Renal pelvis (tissue), 12 donors: ENCODE results near the gene RAD51. TPM values are rescaled to one million over a fixed set of nuclear protein-coding genes. Genes with fewer than 3 reads are reported as not detected.
"Not testable (repeated sequence)": the region's sequence is repeated elsewhere in the genome, so short reads cannot be mapped to it uniquely, and the experiment has no call there.

Experiments used
- DNase-seq: peaks from one replicate; pipeline ENCODE4 v3.0.0-alpha.2; 2013
- long read RNA-seq, 16 experiments: transcript quantifications; one replicate each; lab custom pipeline, GENCODE V29; 2026
- polyA plus RNA-seq, 3 donors: library from polyadenylated mRNA; unstranded; fragments of 120-200 nt; gene quantifications; one replicate each; pipeline ENCODE4 v1.2.1, GENCODE V29; 2013; ENCODE audit not compliant: insufficient read length in 3 of 3

The RAD51 gene
- polyA plus RNA-seq, result 10 to 100 TPM; 12.1 to 14.4 (median 13.4) TPM
- long read RNA-seq, donor 1, transcript RAD51-201 (10 exons, 2,449 nt), result major isoform, 5 of 6 reads
- long read RNA-seq, donor 1, partial matches to known transcripts, result 0 of 6 reads
- long read RNA-seq, donor 1, other reads (novel, unspliced or antisense), result 0 of 6 reads
- long read RNA-seq, donor 2, transcript RAD51-201 (10 exons, 2,449 nt), result major isoform, 8 of 9 reads
- long read RNA-seq, donor 2, partial matches to known transcripts, result 0 of 9 reads
- long read RNA-seq, donor 2, other reads (novel, unspliced or antisense), result 0 of 9 reads
- long read RNA-seq, donor 3, partial matches to known transcripts, result 0 of 3 reads
- long read RNA-seq, donor 3, other reads (novel, unspliced or antisense), result 0 of 3 reads
- long read RNA-seq, donor 4, transcript RAD51-201 (10 exons, 2,449 nt), result major isoform, 6 of 7 reads
- long read RNA-seq, donor 4, partial matches to known transcripts, result 0 of 7 reads
- long read RNA-seq, donor 4, other reads (novel, unspliced or antisense), result 0 of 7 reads
- long read RNA-seq, donor 5, partial matches to known transcripts, result 0 of 2 reads
- long read RNA-seq, donor 5, other reads (novel, unspliced or antisense), result 0 of 2 reads
- long read RNA-seq, donor 6, transcript RAD51-201 (10 exons, 2,449 nt), result major isoform, 5 of 45 reads
- long read RNA-seq, donor 6, partial matches to known transcripts, result 25 of 45 reads
- long read RNA-seq, donor 6, other reads (novel, unspliced or antisense), result 13 of 45 reads
- long read RNA-seq, donor 7, transcript RAD51-201 (10 exons, 2,449 nt), result major isoform, 7 of 22 reads
- long read RNA-seq, donor 7, partial matches to known transcripts, result 6 of 22 reads
- long read RNA-seq, donor 7, other reads (novel, unspliced or antisense), result 9 of 22 reads
- long read RNA-seq, donor 8, partial matches to known transcripts, result 0 of 1 reads
- long read RNA-seq, donor 8, other reads (novel, unspliced or antisense), result 0 of 1 reads
- long read RNA-seq, donor 9, transcript RAD51-201 (10 exons, 2,449 nt), result major isoform, 11 of 18 reads
- long read RNA-seq, donor 9, partial matches to known transcripts, result 6 of 18 reads
- long read RNA-seq, donor 9, other reads (novel, unspliced or antisense), result 0 of 18 reads
- long read RNA-seq, donor 10, partial matches to known transcripts, result 0 of 9 reads
- long read RNA-seq, donor 10, other reads (novel, unspliced or antisense), result 5 of 9 reads
- long read RNA-seq, donor 11, partial matches to known transcripts, result 0 of 3 reads
- long read RNA-seq, donor 11, other reads (novel, unspliced or antisense), result 0 of 3 reads
- long read RNA-seq, donor 12, transcript RAD51-201 (10 exons, 2,449 nt), result major isoform, 6 of 27 reads
- long read RNA-seq, donor 12, partial matches to known transcripts, result 10 of 27 reads
- long read RNA-seq, donor 12, other reads (novel, unspliced or antisense), result 10 of 27 reads
- long read RNA-seq, donor 13, result 0 reads
- long read RNA-seq, donor 14, result 0 reads
- long read RNA-seq, donor 15, result 0 reads
- long read RNA-seq, donor 16, transcript RAD51-201 (10 exons, 2,449 nt), result major isoform, 5 of 6 reads
- long read RNA-seq, donor 16, partial matches to known transcripts, result 0 of 6 reads
- long read RNA-seq, donor 16, other reads (novel, unspliced or antisense), result 0 of 6 reads

GRCh38 chr15:40694688-40695468 is at the start of gene RAD51:
Gene RAD51 (plus strand): TSS chr15:40695174. CDS start chr15:40698759, 3,585 bp downstream.
- DNase-seq, result peak; percentile 92

DNA sequence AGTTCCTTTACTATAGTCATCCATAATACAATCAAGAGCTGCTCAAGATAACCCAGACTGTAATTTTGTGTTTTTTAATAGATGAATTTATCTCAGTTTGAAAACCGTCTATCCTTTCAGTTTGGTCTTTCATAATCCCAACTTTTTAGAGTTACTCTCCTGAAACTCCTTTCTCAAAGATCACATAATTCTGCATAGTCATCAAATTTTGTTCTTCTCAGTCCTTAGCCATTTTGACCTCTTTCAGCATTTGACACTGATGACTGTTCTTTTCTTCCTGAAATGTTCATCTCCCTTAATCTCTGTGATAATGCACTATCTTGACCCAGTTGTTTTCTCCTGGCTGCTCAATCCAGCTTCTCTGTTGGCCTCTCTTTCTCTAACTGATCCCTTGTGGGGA is 47.5 kb upstream of the RAD51 start:
- DNase-seq, result no peak

DNA sequence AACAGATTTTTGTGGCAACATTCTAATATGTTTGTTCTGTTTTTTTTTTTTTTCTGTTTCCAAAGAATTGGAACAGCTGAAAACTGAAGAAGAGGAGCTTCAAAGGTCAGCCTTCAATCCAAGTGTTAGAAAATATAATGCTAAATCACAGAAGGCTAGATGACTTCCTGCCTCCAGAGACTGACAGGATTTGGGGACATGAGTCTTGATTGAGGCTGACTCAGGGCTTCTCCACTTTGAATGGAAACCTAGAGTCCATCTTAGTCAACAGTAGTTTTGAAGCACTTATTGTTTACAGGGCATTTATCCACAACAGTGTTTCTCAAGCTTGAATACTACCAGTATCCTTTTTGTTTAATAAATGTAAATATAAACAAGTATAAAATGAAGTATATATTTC is 44.5 kb upstream of the RAD51 start:
- DNase-seq, result no peak

DNA sequence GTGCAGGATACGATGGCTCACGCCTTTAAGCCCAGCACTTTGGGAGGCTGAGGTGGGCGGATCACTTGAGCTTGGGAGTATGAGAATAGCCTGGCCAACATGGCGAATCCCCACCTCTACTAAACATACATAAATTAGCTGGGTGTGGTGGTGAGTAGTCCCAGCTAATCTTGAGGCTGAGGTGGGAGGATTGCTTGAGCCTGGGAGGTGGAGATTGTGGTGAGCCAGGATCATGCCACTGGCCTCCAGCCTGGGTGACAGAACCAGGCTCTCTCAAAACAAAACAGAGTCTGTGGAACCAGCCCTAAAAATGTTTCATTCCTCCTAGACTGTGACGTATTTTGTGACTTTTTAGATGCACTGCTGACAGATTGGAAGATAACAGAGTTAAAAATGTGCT is 34.3 kb upstream of the RAD51 start:
- no peak for DNase-seq

GRCh38 chr15:40664909-40665308 is 30.1 kb upstream of the RAD51 start:
- DNase-seq, result no peak

- DNase-seq, result not testable (repeated sequence)
These were observed 18.7 kb upstream of the RAD51 start for GRCh38 chr15:40676290-40676689.

- DNase-seq, result not testable (repeated sequence)
These were observed 18.1 kb upstream of the RAD51 start for GRCh38 chr15:40676906-40677305.

DNA sequence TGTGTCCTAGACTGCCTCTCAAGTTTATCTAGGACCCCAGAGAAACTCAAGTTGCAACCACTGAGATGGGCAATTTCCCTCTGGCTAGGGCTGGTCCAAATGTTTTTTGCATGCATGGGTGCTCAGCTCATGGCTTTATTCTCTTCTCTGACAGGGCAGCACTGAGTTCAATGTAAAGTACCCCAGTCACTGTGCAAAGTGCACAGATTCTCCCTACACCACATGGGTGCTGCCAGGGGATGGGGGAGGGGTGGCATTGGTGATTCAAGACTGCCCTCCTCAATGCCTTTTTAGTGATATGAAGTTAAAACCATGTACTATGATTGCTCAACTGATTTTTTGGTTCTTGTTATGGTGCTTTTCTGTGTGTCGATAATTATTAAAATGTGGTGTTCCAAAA is 14.8 kb upstream of the RAD51 start:
- DNase-seq, result no peak

DNA sequence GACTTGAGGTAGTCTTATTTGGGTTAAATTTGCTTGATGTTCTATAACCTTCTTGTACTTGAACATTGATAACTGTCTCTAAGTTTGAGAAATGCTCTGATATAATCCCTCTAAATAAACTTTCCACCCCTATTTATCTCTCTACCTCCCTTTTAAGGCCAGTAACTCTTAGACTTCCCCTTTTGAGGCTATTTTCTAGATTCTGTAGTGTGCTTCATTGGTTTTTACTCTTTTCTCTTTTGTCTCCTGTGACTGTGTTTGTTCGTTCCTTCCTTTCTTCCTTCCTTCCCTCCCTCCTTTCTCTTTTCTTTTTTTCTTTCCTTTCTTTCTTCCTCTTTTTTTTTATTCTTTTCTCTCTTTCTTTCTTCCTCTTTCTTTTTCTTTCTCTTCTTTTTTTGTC is 14.0 kb upstream of the RAD51 start:
- not testable (repeated sequence) for DNase-seq

GRCh38 chr15:40684381-40684780 is 10.6 kb upstream of the RAD51 start:
- no peak for DNase-seq

GRCh38 chr15:40685376-40685775 is 9.6 kb upstream of the RAD51 start:
- DNase-seq, result no peak

DNA sequence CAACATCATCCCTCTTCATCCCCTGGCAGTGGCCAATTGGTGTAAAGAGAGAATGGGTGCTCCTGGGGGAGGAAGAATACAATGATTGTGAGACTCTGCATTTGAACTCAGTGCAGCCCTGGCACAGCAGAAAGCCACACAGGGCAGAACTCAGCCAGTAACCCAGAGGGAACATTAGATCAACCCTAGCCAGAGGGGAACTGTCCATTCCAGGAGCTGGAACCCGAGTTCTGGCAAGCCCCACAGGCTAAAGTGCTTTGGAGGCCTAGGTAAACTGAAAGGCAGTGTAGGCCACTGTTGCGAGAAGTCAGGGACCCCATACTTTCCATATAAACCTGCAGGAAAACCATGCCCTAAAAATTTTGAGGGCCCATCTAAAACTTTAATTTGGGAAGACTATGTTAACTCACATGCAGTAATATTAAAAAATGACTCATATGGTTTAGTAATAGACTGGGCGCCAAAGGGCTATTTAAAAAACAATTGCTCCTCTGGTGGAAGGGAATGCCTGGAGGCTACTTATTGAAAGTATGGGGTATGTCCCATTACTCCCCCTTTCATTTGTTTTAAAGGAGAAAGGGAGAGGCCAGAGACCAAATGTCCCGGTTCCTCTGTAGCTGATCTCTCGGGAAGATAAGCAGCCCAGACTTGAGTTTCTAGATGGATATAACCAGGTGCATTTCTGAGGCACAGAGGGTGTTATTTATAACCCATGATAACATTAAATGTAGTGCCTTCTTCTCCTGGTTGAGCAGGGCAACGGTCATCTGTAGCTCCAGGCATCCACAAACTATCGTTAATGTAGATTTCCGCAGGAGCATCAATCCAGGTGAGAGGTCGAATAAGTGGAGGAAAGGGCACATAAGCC is 5.8 kb upstream of the RAD51 start:
- no peak for DNase-seq

DNA sequence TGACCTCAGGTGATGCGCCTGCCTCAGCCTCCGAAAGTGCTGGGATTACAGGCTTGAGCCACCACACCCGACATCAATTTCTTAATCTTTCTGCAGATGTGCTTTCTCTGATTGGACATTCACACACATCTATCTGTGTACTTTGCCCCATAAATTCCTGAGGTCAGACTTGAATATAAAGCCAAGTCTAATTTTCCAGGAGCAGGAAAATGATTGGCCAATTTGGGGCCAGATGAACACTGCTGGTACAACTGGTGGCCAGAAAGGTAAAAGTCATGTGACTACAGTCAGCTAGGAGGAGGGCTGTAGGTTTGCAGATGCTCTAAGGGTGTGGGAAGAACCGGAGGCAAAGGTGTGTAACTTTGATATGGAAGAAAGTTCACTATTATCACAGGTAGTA is 3.2 kb upstream of the RAD51 start:
- no peak for DNase-seq

DNA sequence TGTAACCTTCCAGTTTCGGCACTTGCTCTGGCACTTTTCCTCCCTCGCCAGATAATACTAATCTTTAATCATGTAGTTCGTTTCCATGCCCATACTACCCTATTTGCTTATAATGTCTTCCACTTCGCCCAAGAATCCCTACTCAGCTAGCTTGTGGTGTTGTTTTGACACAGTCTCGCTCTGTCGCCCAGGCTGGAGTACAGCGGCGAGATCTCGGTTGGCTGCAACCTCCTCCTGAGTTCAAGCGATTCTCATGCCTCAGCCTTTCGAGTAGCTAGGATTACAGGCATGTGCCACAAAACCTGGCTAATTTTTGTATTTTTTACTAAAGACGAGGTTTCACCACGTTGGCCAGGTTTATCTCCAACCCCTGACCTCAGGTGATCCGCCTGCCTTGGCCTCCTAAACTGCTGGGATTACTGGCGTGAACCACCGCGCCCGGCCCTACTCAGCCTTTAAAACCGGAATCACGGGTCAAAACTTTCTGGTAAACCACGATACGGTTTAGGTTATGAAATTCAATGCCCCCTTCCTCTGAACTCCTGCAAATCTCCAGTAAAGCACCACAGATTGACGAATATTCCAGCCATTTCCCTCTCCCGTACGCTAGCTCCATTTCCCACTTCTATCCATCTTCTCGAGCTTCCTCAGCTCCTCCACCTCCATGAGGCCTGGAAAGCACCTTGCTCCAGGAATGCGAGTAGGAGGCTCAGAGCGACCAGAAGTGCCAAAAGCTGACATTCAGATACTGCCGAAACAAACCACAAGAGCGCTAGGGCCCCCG is 878 bp upstream of the RAD51 start:
- no peak for DNase-seq

- DNase-seq, result no peak
These were observed 506 bp downstream of the RAD51 start for GRCh38 chr15:40695469-40695890.

DNA sequence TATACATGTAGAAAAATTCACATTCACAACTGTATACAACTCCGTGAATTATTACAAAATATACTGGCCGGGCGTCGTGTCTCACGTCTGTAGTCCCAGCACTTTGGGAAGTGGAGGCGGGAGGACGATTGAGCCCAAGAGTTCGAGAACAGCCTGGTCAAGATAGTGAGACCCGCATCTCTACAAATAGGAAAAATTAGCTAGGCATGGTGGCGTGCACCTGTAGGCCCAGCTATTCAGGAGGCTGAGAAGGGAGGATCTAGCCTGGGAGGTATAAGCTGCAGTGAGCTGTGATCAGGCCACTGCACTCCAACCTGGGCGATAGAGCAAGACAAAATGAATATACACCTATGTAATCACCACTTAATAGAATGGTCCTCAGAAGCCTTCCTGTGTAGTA is 1.3 kb downstream of the RAD51 start:
- DNase-seq, result no peak

GRCh38 chr15:40697916-40698315 is 2.9 kb downstream of the RAD51 start:
- no peak for DNase-seq

GRCh38 chr15:40702077-40702476 is 7.1 kb downstream of the RAD51 start:
- DNase-seq, result no peak

DNA sequence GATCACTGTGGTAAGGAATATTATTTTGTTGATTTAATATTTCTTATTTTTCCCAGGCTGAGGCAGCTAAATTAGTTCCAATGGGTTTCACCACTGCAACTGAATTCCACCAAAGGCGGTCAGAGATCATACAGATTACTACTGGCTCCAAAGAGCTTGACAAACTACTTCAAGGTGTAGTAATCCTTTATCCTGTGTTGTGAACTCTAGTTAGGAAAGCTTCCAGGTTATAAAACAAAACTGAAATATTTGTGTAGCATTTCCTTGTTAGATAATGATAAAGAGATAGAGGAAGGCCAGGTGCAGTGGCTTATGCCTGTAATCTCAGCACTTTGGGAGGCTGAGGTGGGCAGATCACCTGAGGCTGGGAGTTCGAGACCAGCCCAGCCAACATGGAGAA is 11.1 kb downstream of the RAD51 start:
- no peak for DNase-seq
